NB4 (cell line): ENCODE results near the gene FAAH2.

ENCODE experiments used
- DNase-seq: peaks from one replicate; pipeline ENCODE4 v3.0.0; 2010; ENCODE audit warnings: low read depth
- H3K4me3 ChIP-seq: one replicate; pipeline ENCODE4 v1.5.1; 2011; ENCODE audit warnings: mild to moderate bottlenecking, low read depth, low read length, moderate library complexity
- MYC ChIP-seq: IDR thresholded peaks from 2 replicates; pipeline ENCODE4 v1.6.1; 2011; ENCODE audit warnings: low read depth, low read length
- POLR2A ChIP-seq: IDR thresholded peaks from 2 replicates; pipeline ENCODE4 v1.6.1; 2011; ENCODE audit warnings: mild to moderate bottlenecking; ENCODE audit not compliant: insufficient read length; ENCODE audit errors: extremely low read depth
- TF ChIP-seq, protein P1 (sequence below): IDR thresholded peaks from one replicate; pipeline ENCODE4 v1.5.1; 2012; ENCODE audit warnings: low read depth, low read length
- TF ChIP-seq, protein P2 (sequence below): IDR thresholded peaks from 2 replicates; pipeline ENCODE4 v1.6.1; 2011; ENCODE audit warnings: low read depth, low read length

The FAAH2 gene

DNA sequence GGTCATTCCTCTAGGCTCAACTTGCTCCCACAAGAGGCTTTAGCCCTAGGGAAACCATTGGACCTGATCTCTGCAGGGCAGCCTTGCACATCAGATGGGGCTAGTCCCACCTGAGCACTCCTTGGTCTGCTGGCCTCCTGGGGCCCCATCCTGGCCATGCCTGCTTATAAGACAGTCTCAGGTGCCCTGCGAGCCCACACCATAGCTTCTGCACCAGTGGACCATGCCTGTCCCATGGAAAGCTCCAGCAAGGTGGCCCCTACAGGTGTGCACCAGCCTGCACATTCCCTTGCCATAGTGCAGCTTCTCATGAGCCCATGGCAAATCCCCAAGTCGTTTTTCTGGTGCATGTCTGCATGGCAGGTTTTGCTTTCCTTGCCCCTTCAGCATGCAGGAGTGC lies 19.6 kb upstream of the FAAH2 start:
- no peak for DNase-seq
- H3K4me3 ChIP-seq = no peak overlapping the region
- TF ChIP-seq, protein P1, sequence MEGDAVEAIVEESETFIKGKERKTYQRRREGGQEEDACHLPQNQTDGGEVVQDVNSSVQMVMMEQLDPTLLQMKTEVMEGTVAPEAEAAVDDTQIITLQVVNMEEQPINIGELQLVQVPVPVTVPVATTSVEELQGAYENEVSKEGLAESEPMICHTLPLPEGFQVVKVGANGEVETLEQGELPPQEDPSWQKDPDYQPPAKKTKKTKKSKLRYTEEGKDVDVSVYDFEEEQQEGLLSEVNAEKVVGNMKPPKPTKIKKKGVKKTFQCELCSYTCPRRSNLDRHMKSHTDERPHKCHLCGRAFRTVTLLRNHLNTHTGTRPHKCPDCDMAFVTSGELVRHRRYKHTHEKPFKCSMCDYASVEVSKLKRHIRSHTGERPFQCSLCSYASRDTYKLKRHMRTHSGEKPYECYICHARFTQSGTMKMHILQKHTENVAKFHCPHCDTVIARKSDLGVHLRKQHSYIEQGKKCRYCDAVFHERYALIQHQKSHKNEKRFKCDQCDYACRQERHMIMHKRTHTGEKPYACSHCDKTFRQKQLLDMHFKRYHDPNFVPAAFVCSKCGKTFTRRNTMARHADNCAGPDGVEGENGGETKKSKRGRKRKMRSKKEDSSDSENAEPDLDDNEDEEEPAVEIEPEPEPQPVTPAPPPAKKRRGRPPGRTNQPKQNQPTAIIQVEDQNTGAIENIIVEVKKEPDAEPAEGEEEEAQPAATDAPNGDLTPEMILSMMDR = no peak
- no peak for TF ChIP-seq MYC
- TF ChIP-seq, protein P2, sequence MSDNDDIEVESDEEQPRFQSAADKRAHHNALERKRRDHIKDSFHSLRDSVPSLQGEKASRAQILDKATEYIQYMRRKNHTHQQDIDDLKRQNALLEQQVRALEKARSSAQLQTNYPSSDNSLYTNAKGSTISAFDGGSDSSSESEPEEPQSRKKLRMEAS = no peak
- TF ChIP-seq POLR2A = no peak

DNA sequence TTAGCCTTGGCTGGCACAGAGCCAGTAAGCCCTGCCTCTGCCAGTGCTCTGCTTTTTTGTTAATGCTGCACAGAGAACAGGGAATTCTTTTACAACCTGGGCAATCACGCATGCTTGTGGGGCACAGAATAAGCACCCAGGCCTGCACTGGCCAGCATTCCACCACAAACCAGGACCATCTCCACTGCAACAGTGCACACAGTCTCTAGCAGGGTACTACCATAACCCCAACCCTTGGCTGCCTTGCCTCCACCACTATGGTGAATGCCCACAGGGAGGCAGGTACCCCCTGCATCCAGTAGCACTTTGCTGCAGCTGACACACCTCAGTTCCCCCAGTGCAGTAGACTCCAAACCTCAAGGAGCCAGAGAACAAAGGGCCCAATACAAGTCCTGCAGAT lies 19.2 kb upstream of the FAAH2 start:
- H3K4me3 ChIP-seq = no peak overlapping the region
- DNase-seq = no peak
- TF ChIP-seq, protein P1 = no peak

DNA sequence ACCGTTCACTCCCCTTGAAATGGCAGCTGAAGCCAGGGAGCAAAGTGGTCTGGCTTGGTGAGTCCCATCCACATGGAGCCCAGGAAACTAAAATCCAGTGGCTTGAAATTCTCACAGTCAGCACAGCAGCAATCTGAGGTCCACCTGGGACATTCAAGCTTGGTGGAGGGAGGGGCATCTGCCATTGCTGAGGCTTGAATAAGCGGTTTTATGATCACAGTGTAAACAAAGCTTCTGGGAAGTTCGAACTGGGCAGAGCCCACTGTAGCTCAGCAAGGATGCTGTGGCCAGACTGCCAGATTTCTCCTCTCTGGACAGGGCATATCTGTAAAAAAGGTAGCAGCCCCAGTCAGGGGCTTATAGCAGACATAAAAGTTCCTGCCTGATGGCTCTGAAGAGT lies 15.5 kb upstream of the FAAH2 start:
- DNase-seq = no peak
- TF ChIP-seq, protein P2 = no peak
- no peak for TF ChIP-seq MYC
- no peak for TF ChIP-seq POLR2A
- TF ChIP-seq, protein P1 = no peak
- H3K4me3 ChIP-seq = no peak overlapping the region

DNA sequence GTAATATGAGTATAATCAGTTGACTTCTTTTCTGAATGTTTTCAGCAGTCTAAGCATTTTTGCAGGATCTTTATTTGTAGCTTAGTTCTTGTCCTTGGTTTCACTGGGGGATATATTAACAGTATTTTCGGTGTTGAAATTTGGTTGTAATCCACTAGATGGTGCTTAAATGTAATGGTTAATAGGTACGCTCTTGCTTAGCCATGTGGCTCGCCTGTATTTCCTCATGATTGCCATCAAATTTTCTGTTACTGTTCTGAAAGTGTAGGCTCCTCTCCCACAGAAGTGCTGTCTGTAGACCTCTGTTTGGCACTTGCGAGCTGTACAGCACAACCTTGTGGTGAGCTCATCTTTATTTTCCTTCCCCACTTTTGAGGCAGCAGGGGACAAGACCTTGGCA lies 3.9 kb upstream of the FAAH2 start:
- peak; percentile 3 for DNase-seq
- no peak overlapping the region for H3K4me3 ChIP-seq
- TF ChIP-seq, protein P2 = no peak
- TF ChIP-seq POLR2A (no peak), MYC (no peak)

DNA sequence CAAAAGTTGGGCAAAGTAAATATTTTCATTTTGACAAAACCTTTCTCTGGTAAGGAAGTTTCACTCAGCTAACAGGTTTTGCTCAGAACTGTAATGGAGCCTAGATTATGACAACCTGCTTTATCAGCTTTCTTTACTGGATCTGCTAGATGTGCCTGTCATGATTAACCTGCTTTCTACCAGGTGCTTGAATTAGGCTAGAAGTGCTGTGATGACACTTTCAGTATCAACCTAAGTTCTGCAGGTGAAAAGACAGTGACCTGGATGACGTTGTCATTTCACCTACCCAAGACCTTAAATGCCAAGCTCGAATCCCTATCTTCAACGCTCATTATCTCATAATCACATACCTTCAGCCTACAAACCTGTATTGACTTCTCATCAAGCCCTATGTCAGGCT lies 1.5 kb upstream of the FAAH2 start:
- H3K4me3 ChIP-seq = no peak overlapping the region
- no peak for DNase-seq
- TF ChIP-seq MYC (no peak), POLR2A (no peak)
- TF ChIP-seq, protein P1 = no peak
- TF ChIP-seq, protein P2 = no peak

DNA sequence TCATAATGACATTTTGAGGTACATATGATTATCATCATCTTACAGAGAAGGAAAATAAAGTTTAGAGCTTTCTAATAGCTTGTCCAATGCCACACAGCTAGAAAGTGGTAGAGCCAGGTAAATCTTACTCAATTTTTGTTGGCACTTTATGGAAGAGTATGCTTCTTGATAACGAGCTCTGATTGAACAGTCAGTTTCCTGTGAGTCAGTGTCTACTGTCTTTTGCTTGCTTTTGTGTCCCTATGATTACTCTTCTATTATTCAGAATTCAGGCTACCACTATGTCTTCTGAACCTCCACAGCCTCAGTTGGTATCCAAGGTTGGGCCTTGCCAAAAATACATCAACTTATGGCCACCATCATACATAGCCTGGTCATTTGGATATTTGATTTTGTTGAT lies 2.6 kb downstream of the FAAH2 start:
- no peak overlapping the region for H3K4me3 ChIP-seq
- TF ChIP-seq POLR2A (no peak), MYC (no peak)
- TF ChIP-seq, protein P2 = no peak
- TF ChIP-seq, protein P1 = no peak
- DNase-seq = no peak
